ENCODE results near the gene SIAH2.
A peak's percentile ranks its signal among the peaks of the same experiment; 100 is the strongest.

The SIAH2 gene

GRCh38 chr3:150747886-150748683 lies 14.9 kb downstream of the SIAH2 start:
- DNase-seq = no peak

- DNase-seq = peak; percentile 30
Observed at GRCh38 chr3:150746791-150747590, 16.0 kb downstream of the SIAH2 start.

- DNase-seq = no peak
Observed at GRCh38 chr3:150745832-150746231, 17.1 kb downstream of the SIAH2 start.

GRCh38 chr3:150744919-150745211 lies 18.1 kb downstream of the SIAH2 start:
- no peak for DNase-seq

- peak; percentile 85 for DNase-seq
Observed at GRCh38 chr3:150744041-150744918, 18.7 kb downstream of the SIAH2 start.

GRCh38 chr3:150743508-150743907 lies 19.5 kb downstream of the SIAH2 start:
- DNase-seq = no peak

- DNase-seq = no peak
Observed at GRCh38 chr3:150742679-150743078, 20.3 kb downstream of the SIAH2 start.

- DNase-seq = no peak
Observed at GRCh38 chr3:150742141-150742523, 20.8 kb downstream of the SIAH2 start.

- no peak for DNase-seq
Observed at GRCh38 chr3:150741497-150742140, 21.4 kb downstream of the SIAH2 start.

GRCh38 chr3:150740733-150741496 lies 22.1 kb downstream of the SIAH2 start:
- no peak for DNase-seq

GRCh38 chr3:150739877-150740645 lies 22.9 kb downstream of the SIAH2 start:
- DNase-seq = no peak

GRCh38 chr3:150739200-150739863 lies 23.6 kb downstream of the SIAH2 start:
- DNase-seq = no peak

- DNase-seq = peak; percentile 58
Observed at GRCh38 chr3:150738688-150739087, 24.3 kb downstream of the SIAH2 start.

- DNase-seq = no peak
Observed at GRCh38 chr3:150737874-150738679, 24.9 kb downstream of the SIAH2 start.

- peak; percentile 95 for DNase-seq
Observed at GRCh38 chr3:150736903-150737832, 25.8 kb downstream of the SIAH2 start.

- DNase-seq = no peak
Observed at GRCh38 chr3:150736316-150736719, 26.7 kb downstream of the SIAH2 start.

GRCh38 chr3:150734795-150735119 lies 28.2 kb downstream of the SIAH2 start:
- no peak for DNase-seq

GRCh38 chr3:150733936-150734794 lies 28.8 kb downstream of the SIAH2 start:
- no peak for DNase-seq
